AG04450 (cell line): ENCODE measurements around the gene PRKCH. TPM values are rescaled to one million over a fixed set of nuclear protein-coding genes. Genes with fewer than 3 reads are reported as not detected.

ENCODE experiments used
- CTCF ChIA-PET: fragments of 300-600, 350-600 bp; formaldehyde crosslinking; extraction: SDS; loops from one replicate; lab custom pipeline; 2022; ENCODE audit warnings: antibody characterized with exemption, inconsistent platforms; lab: Charles Lee
- POLR2A ChIA-PET: fragments of 350-600 bp; formaldehyde crosslinking; extraction: SDS; loops from one replicate; lab custom pipeline; 2021; ENCODE audit warnings: antibody characterized with exemption, inconsistent platforms; lab: Yijun Ruan, JAX
- DNase-seq: peaks from one replicate; pipeline ENCODE4 v3.0.0-alpha.2; 2011; ENCODE audit warnings: low read depth, low spot score
- H3K27ac ChIP-seq: one replicate; pipeline ENCODE4 v1.5.1; 2012; ENCODE audit warnings: low read depth, low read length, control low read depth
- H3K27me3 ChIP-seq: one replicate; pipeline ENCODE4 v1.6.0; 2012; ENCODE audit warnings: low read length; ENCODE audit not compliant: control insufficient read depth, insufficient read depth
- H3K4me3 ChIP-seq: 2 replicates; pipeline ENCODE4 v1.5.1; 2011; ENCODE audit warnings: mild to moderate bottlenecking, low read depth, low read length, control low read depth
- H3K9me3 ChIP-seq: 2 replicates; pipeline ENCODE4 v1.5.1; 2012; ENCODE audit warnings: low read length; ENCODE audit not compliant: control insufficient read depth, insufficient read depth
- polyA plus RNA-seq: library from polyadenylated mRNA; depleted of rRNA; stranded (reverse); fragments of >200 nt; gene quantifications from 2 replicates; pipeline ENCODE4 v1.2.3, GENCODE V29; 2011
- TF ChIP-seq, protein P1 (sequence below): IDR thresholded peaks from 2 replicates; pipeline ENCODE4 v1.5.1; 2011; ENCODE audit warnings: low read depth, low read length, control low read depth, inconsistent platforms

PRKCH gene
- polyA plus RNA-seq, 1 experiment, result 1.6 TPM

DNA sequence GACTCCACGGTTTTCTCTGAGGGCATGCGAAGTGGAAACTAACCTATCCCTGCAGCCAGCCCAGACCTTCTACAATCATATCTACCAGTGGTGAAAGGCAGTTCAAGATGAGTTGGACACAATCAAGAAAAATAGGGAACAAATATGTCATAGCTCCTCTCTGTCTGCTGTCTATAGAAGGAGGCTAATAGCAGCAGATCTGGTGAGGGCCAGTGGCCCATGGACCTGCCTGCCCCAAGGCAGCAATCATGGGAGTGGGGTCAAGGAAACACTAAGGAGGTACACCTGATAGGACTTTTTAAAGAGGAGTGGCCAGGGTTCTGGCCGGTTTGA is 149.5 kb downstream of the PRKCH start:
- no peak for DNase-seq
- ChIA-PET CTCF (interaction anchor here (0.6 to 2.2 kb wide), 9 partner anchors 8 to 367 kb away, joined by 3 to 9 read pairs (median 3); no protein-coding TSS in a partner anchor), POLR2A (interaction anchor here (0.7 to 1.6 kb wide), 4 partner anchors 50 to 115 kb away, joined by 3 to 5 read pairs (median 4); no protein-coding TSS in a partner anchor)
- H3K4me3 ChIP-seq, result no peak overlapping the region
- H3K9me3 ChIP-seq, result peaks cover 2% of the 10 kb centered on the region; the same call in 1 of the 2 replicates
- H3K27me3 ChIP-seq, result no peaks in the 10 kb centered on the region
- TF ChIP-seq, protein P1, sequence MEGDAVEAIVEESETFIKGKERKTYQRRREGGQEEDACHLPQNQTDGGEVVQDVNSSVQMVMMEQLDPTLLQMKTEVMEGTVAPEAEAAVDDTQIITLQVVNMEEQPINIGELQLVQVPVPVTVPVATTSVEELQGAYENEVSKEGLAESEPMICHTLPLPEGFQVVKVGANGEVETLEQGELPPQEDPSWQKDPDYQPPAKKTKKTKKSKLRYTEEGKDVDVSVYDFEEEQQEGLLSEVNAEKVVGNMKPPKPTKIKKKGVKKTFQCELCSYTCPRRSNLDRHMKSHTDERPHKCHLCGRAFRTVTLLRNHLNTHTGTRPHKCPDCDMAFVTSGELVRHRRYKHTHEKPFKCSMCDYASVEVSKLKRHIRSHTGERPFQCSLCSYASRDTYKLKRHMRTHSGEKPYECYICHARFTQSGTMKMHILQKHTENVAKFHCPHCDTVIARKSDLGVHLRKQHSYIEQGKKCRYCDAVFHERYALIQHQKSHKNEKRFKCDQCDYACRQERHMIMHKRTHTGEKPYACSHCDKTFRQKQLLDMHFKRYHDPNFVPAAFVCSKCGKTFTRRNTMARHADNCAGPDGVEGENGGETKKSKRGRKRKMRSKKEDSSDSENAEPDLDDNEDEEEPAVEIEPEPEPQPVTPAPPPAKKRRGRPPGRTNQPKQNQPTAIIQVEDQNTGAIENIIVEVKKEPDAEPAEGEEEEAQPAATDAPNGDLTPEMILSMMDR, result no peak
- H3K27ac ChIP-seq, result peak overlapping the region; percentile 96

DNA sequence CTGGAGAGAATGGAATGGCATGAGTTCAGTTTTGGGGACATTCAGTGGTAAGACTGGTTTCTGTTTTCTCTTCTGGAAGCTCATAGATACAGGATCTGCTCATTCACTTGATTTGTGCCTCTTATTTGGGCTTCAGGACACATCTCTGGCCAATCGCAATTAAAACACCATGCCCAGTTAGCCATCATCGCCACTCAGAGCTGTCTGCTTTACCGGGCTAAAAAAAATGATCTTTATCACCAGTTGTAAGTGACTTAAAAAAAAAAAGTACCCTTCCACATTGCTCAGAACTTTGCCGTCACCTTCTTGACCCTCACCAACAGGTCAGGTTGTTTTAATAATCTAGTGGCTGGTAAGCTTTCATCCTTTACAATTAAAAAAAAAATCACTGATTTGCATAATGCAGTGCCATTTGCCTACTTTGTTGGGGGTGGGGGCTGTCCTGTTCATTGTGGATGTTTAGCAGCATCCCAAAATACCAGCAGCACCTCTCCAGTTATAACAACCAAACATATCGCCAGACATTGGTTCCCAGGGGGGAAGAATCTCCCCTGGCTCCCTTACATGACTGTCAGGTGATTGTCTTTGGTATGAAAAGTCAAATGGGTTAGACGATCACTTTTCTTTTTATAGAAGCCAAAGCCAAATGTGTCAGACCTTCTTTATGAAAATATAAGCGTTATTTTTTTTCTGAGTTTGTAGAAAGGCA is 150.1 kb downstream of the PRKCH start:
- H3K4me3 ChIP-seq, result peak overlapping the region; percentile 63
- TF ChIP-seq, protein P1, result no peak
- no peak for DNase-seq
- ChIA-PET CTCF (interaction anchor here (0.8 to 2.2 kb wide), 5 partner anchors 9 to 366 kb away, joined by 3 to 9 read pairs (median 3); no protein-coding TSS in a partner anchor), POLR2A (interaction anchor here (1.2 to 1.6 kb wide), 2 partner anchors 49 to 91 kb away, joined by 4 read pairs; no protein-coding TSS in a partner anchor)
- H3K27me3 ChIP-seq, result no peaks in the 10 kb centered on the region
- H3K27ac ChIP-seq, result peak overlapping the region; percentile 96
- H3K9me3 ChIP-seq, result peaks cover 2% of the 10 kb centered on the region; the same call in 1 of the 2 replicates

DNA sequence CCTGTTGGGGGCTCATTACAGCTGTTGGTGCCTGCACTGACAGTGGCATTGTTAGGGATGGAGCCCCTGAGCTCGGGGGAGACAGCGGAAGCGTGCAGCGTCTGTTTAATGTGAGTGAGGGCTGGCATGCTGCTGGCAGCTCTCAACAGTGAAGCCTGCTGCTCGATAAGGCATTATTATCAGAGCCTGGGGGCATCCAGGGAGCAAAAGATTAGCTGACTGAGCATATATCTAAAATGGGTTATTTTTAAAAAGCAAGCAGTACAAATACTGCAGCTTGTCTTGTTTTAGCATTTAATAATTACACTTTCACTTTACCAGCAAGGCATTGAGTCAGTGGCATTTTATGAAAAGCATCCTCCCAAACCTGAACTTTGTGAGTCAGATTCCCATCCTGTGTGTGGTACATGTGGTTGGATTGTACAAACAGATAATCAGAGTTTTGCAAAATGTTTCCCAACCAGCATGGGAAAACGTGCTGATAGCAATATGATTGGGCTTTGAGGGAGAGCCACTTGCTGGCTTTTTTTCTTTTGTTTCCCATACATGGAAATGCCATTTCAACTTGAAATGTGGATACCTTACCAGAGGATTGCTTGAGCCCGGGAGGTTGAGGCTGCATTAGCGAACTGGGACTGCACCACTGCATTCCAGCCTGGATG is 150.8 kb downstream of the PRKCH start:
- peak overlapping the region; percentile 96 for H3K27ac ChIP-seq
- ChIA-PET CTCF (no interaction called here), POLR2A (interaction anchor here (1.2 to 1.6 kb wide), 2 partner anchors 48 to 91 kb away, joined by 4 read pairs; no protein-coding TSS in a partner anchor)
- peak overlapping the region; percentile 63 for H3K4me3 ChIP-seq
- TF ChIP-seq, protein P1, result no peak
- peak; percentile 95 for DNase-seq
- H3K9me3 ChIP-seq, result peaks cover 2% of the 10 kb centered on the region; the same call in 1 of the 2 replicates
- no peaks in the 10 kb centered on the region for H3K27me3 ChIP-seq

DNA sequence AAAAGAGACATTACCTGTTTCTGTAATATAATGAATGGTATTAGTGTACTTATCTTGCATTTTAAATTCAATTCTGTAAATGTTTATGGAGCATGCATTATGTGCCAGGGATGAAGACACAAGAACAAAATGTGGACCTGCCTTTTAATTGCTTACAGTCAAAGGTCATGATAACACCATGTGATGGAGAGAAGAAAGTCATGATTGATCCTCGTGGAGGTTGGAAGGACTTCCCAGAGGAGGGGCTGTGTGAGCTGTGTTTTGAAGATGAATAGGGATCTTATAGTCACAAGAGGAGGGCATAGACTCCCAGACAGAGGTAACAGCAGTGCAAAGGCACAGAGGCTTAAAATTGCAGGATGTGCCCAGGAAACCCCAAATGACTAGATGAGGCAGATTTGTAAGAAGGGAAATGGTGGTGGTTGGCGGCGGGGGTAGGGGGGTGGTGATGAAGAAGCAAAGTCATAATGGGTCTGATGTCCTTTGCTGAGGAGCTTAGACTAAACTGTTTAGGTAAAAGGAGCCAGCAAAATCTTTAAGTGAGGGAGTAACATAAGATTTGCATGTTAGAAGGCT is 151.5 kb downstream of the PRKCH start:
- Histone ChIP-seq H3K27ac (peak overlapping the region; percentile 96), H3K27me3 (no peaks in the 10 kb centered on the region), H3K9me3 (no peaks in the 10 kb centered on the region; the same call in 1 of the 2 replicates), H3K4me3 (no peak overlapping the region)
- no peak for DNase-seq
- ChIA-PET POLR2A (interaction anchor here (0.8 kb wide), 1 partner anchor 14 kb away, joined by 3 read pairs; no protein-coding TSS in a partner anchor), CTCF (no interaction called here)
- TF ChIP-seq, protein P1, result no peak
